Neural progenitor cell (in vitro differentiated cells): ENCODE results near the gene MTCL3.

Experiments used
- EZH2 ChIP-seq: fragments of 200-600 bp; sonication (generic); IDR thresholded peaks from 2 replicates; pipeline ENCODE4 v1.6.1; 2017; ENCODE audit warnings: antibody characterized with exemption, mild to moderate bottlenecking, moderate library complexity
- EZH2phosphoT487 ChIP-seq: fragments of 200-600 bp; sonication (generic); IDR thresholded peaks from 2 replicates; pipeline ENCODE4 v1.6.1; 2017; ENCODE audit warnings: antibody characterized with exemption
- TF ChIP-seq, protein P1 (sequence below): fragments of 200-600 bp; sonication (generic); IDR thresholded peaks from 2 replicates; pipeline ENCODE4 v1.5.1; 2017; ENCODE audit warnings: antibody characterized with exemption, mild to moderate bottlenecking

DNA sequence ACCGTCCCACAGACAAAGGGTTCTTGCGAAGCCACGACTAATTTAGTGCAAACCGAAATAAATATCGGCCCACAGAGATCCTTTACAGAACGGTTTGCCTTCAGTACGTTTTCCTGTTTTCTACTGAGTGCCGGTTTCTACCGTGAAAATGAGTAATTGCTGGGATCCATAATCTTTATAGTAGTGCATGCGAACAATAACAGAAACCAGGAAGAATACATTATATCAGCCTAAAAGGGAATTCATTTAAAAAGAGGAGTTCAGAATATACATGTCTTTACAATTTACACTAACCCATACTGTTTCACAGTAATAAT lies 292 bp upstream of the MTCL3 start:
- TF ChIP-seq, protein P1, sequence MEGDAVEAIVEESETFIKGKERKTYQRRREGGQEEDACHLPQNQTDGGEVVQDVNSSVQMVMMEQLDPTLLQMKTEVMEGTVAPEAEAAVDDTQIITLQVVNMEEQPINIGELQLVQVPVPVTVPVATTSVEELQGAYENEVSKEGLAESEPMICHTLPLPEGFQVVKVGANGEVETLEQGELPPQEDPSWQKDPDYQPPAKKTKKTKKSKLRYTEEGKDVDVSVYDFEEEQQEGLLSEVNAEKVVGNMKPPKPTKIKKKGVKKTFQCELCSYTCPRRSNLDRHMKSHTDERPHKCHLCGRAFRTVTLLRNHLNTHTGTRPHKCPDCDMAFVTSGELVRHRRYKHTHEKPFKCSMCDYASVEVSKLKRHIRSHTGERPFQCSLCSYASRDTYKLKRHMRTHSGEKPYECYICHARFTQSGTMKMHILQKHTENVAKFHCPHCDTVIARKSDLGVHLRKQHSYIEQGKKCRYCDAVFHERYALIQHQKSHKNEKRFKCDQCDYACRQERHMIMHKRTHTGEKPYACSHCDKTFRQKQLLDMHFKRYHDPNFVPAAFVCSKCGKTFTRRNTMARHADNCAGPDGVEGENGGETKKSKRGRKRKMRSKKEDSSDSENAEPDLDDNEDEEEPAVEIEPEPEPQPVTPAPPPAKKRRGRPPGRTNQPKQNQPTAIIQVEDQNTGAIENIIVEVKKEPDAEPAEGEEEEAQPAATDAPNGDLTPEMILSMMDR: no peak
- TF ChIP-seq EZH2phosphoT487 (no peak), EZH2 (no peak)
